Vagina (tissue), 2 donors: Measurements from ENCODE around the gene KLHL2.

Experiments used
- POLR2A ChIP-seq, 2 donors: fragments of 450-650 bp; IDR thresholded peaks; one replicate each; pipeline ENCODE4 v1.6.1; 2017; ENCODE audit warnings: antibody characterized with exemption in 2 of 2, mild to moderate bottlenecking in 2 of 2, moderate library complexity in 2 of 2
- POLR2AphosphoS5 ChIP-seq, 2 donors: sonication (generic); formaldehyde crosslinking; IDR thresholded peaks; one replicate each; pipeline ENCODE4 v1.9.0; 2017; ENCODE audit warnings: antibody characterized with exemption in 2 of 2, mild to moderate bottlenecking in 2 of 2, low read depth in 1 of 2; ENCODE audit not compliant: insufficient read depth in 1 of 2
- TF ChIP-seq, protein P1 (sequence below), 3 experiments: fragments of 450-650 bp in 2 of 3; fragments of 200-600 bp in 1 of 3; sonication (generic) in 1 of 3; IDR thresholded peaks; one replicate each; pipeline ENCODE4 v1.5.1; 2017 to 2019; ENCODE audit warnings: antibody characterized with exemption in 3 of 3, mild to moderate bottlenecking in 2 of 3, moderate library complexity in 2 of 3

DNA sequence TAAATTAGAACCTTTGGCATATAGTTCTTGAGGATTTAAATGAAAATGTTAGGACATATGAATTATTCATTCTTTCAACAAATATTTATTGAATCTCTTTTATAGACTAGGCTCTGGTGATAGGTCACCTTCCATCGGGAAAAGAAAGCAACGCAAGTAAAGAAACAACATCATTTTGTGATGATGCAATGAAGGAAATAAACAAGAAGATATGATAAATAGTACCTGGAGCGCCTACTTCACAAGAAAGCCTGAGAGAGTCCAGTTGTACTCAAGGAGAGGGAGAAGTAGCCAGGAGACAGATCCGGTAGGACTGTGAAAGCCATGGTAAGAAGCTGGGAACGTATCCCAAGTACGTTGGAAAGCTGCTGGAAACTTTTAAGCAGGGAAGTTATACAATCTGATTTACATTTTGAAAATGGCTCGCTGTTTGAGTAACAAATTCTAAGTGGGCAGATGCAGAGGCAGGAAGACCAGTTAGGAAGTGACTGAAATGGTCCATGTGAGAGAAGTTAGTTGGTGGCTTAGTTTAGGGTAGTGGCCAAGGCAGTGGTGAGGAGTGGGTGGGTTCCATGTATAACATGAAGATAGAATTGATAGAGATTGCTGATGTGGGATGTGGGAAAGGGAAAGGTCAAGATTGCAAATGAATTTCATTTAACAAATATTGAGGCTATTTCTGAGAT lies 153.8 kb downstream of the KLHL2 start:
- no peak for TF ChIP-seq POLR2A (IDR thresholded peaks at IDR 0.05)
- TF ChIP-seq, protein P1, sequence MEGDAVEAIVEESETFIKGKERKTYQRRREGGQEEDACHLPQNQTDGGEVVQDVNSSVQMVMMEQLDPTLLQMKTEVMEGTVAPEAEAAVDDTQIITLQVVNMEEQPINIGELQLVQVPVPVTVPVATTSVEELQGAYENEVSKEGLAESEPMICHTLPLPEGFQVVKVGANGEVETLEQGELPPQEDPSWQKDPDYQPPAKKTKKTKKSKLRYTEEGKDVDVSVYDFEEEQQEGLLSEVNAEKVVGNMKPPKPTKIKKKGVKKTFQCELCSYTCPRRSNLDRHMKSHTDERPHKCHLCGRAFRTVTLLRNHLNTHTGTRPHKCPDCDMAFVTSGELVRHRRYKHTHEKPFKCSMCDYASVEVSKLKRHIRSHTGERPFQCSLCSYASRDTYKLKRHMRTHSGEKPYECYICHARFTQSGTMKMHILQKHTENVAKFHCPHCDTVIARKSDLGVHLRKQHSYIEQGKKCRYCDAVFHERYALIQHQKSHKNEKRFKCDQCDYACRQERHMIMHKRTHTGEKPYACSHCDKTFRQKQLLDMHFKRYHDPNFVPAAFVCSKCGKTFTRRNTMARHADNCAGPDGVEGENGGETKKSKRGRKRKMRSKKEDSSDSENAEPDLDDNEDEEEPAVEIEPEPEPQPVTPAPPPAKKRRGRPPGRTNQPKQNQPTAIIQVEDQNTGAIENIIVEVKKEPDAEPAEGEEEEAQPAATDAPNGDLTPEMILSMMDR (IDR thresholded peaks at IDR 0.05), result no peak
- TF ChIP-seq POLR2AphosphoS5 (IDR thresholded peaks at IDR 0.05; ENCODE audit: insufficient read depth in 1 of 2, low read depth in 1 of 2), result no peak
